ENCODE measurements around the gene EXT2. TPM values are rescaled to one million over a fixed set of nuclear protein-coding genes. Genes with fewer than 3 reads are reported as not detected.

The EXT2 gene
- total RNA-seq, 1 experiment from 2014 or later, result 77.0 TPM

GRCh38 chr11:44051171-44051570, 44.3 kb upstream of the EXT2 start:
- H3K27ac ChIP-seq (ENCODE audit: low read length), result no peak overlapping the region
- no peaks in the 10 kb centered on the region for H3K79me2 ChIP-seq (ENCODE audit: low read length)
- H3K9me3 ChIP-seq (ENCODE audit: low read length), result no peaks in the 10 kb centered on the region
- ChIA-PET POLR2A (ENCODE audit: unreplicated experiment) (no interaction called here), CTCF (no interaction called here)
- H3F3A ChIP-seq (ENCODE audit: low read length, unreplicated experiment), result no peaks in the 10 kb centered on the region
- H3K9me2 ChIP-seq (replicated peaks; ENCODE audit: low read length), result no peaks in the 10 kb centered on the region
- no peak overlapping the region for H3K4me2 ChIP-seq (ENCODE audit: low read length)
- H3K9ac ChIP-seq (ENCODE audit: low read length), result no peak overlapping the region
- H3K4me1 ChIP-seq (ENCODE audit: insufficient read depth, low read length), result no peaks in the 10 kb centered on the region
- H3K36me3 ChIP-seq (ENCODE audit: low read depth, low read length), result no peaks in the 10 kb centered on the region
- no peaks in the 10 kb centered on the region for H4K20me1 ChIP-seq (ENCODE audit: low read length)
- intact Hi-C loops (cut with micrococcal nuclease), result no loop called here
- no peak for DNase-seq
- no peak overlapping the region for H3K4me3 ChIP-seq (ENCODE audit: low read length)
- H2AFZ ChIP-seq (ENCODE audit: low read length), result no peak overlapping the region
- ATAC-seq, result no peak
- BruUV-seq (replicated peaks), result no TSS peak
- no peak for TF ChIP-seq EZH2phosphoT487 (IDR thresholded peaks at IDR 0.05; ENCODE audit: borderline replicate concordance, low read length)
- TF ChIP-seq, protein P1, sequence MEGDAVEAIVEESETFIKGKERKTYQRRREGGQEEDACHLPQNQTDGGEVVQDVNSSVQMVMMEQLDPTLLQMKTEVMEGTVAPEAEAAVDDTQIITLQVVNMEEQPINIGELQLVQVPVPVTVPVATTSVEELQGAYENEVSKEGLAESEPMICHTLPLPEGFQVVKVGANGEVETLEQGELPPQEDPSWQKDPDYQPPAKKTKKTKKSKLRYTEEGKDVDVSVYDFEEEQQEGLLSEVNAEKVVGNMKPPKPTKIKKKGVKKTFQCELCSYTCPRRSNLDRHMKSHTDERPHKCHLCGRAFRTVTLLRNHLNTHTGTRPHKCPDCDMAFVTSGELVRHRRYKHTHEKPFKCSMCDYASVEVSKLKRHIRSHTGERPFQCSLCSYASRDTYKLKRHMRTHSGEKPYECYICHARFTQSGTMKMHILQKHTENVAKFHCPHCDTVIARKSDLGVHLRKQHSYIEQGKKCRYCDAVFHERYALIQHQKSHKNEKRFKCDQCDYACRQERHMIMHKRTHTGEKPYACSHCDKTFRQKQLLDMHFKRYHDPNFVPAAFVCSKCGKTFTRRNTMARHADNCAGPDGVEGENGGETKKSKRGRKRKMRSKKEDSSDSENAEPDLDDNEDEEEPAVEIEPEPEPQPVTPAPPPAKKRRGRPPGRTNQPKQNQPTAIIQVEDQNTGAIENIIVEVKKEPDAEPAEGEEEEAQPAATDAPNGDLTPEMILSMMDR (conservative IDR thresholded peaks at IDR 0.05; ENCODE audit: low read depth, low read length), result no peak
- no peak for TF ChIP-seq EZH2 (IDR thresholded peaks at IDR 0.05; ENCODE audit: low read length, unreplicated experiment)
- no peaks in the 10 kb centered on the region for H3K27me3 ChIP-seq (ENCODE audit: low read length)

- CTCF ChIA-PET, result no interaction called here
Measured at GRCh38 chr11:44057340-44057739, 38.1 kb upstream of the EXT2 start.

GRCh38 chr11:44058275-44058674, 37.2 kb upstream of the EXT2 start:
- POLR2A ChIA-PET (ENCODE audit: unreplicated experiment), result no interaction called here
- TF ChIP-seq EZH2phosphoT487 (IDR thresholded peaks at IDR 0.05; ENCODE audit: borderline replicate concordance, low read length) (no peak), EZH2 (IDR thresholded peaks at IDR 0.05; ENCODE audit: low read length, unreplicated experiment) (no peak)
- TF ChIP-seq, protein P1 (conservative IDR thresholded peaks at IDR 0.05; ENCODE audit: low read depth, low read length), result no peak
- ATAC-seq, result no peak
- Histone ChIP-seq H3F3A (ENCODE audit: low read length, unreplicated experiment) (no peaks in the 10 kb centered on the region), H3K27me3 (ENCODE audit: low read length) (no peaks in the 10 kb centered on the region), H3K4me3 (ENCODE audit: low read length) (no peak overlapping the region), H3K79me2 (ENCODE audit: low read length) (no peaks in the 10 kb centered on the region), H3K27ac (ENCODE audit: low read length) (no peak overlapping the region), H3K4me1 (ENCODE audit: insufficient read depth, low read length) (no peaks in the 10 kb centered on the region), H3K36me3 (ENCODE audit: low read depth, low read length) (no peaks in the 10 kb centered on the region), H4K20me1 (ENCODE audit: low read length) (no peaks in the 10 kb centered on the region), H3K9me2 (replicated peaks; ENCODE audit: low read length) (no peaks in the 10 kb centered on the region), H2AFZ (ENCODE audit: low read length) (no peak overlapping the region), H3K4me2 (ENCODE audit: low read length) (no peak overlapping the region), H3K9ac (ENCODE audit: low read length) (no peak overlapping the region), H3K9me3 (ENCODE audit: low read length) (no peaks in the 10 kb centered on the region)
- BruUV-seq (replicated peaks), result no TSS peak
- CTCF ChIA-PET, result no interaction called here
- intact Hi-C loops (cut with micrococcal nuclease), result no loop called here
- DNase-seq, result no peak

More at GRCh38 chr11:44057340-44057739, 38.1 kb upstream of the EXT2 start:
- Histone ChIP-seq H3K36me3 (ENCODE audit: low read depth, low read length) (no peaks in the 10 kb centered on the region), H3K9me2 (replicated peaks; ENCODE audit: low read length) (no peaks in the 10 kb centered on the region), H3K4me3 (ENCODE audit: low read length) (no peak overlapping the region), H3K27me3 (ENCODE audit: low read length) (no peaks in the 10 kb centered on the region), H3K4me2 (ENCODE audit: low read length) (no peak overlapping the region), H3K9ac (ENCODE audit: low read length) (no peak overlapping the region), H3F3A (ENCODE audit: low read length, unreplicated experiment) (no peaks in the 10 kb centered on the region), H3K79me2 (ENCODE audit: low read length) (no peaks in the 10 kb centered on the region), H2AFZ (ENCODE audit: low read length) (no peak overlapping the region), H3K9me3 (ENCODE audit: low read length) (no peaks in the 10 kb centered on the region), H4K20me1 (ENCODE audit: low read length) (no peaks in the 10 kb centered on the region), H3K4me1 (ENCODE audit: insufficient read depth, low read length) (no peaks in the 10 kb centered on the region), H3K27ac (ENCODE audit: low read length) (no peak overlapping the region)
- ATAC-seq (no peak), DNase-seq (no peak)
- TF ChIP-seq EZH2 (IDR thresholded peaks at IDR 0.05; ENCODE audit: low read length, unreplicated experiment) (no peak), EZH2phosphoT487 (IDR thresholded peaks at IDR 0.05; ENCODE audit: borderline replicate concordance, low read length) (no peak)
- TF ChIP-seq, protein P1 (conservative IDR thresholded peaks at IDR 0.05; ENCODE audit: low read depth, low read length), result no peak
- intact Hi-C loops (cut with micrococcal nuclease), result no loop called here
- POLR2A ChIA-PET (ENCODE audit: unreplicated experiment), result no interaction called here
- BruUV-seq (replicated peaks), result no TSS peak
